GM12892 (cell line): Measurements from ENCODE around the gene ANKS1A.

Source experiments
- POLR2A ChIP-seq: IDR thresholded peaks from 2 replicates; pipeline ENCODE4 v1.6.1; 2011; ENCODE audit warnings: low read depth, low read length, control low read depth
- TAF1 ChIP-seq: IDR thresholded peaks from 2 replicates; pipeline ENCODE4 v1.6.1; 2011; ENCODE audit warnings: low read depth, mild to moderate bottlenecking, control low read depth, low read length, borderline replicate concordance

GRCh38 chr6:35073766-35074471, 184.9 kb downstream of the ANKS1A start:
- TF ChIP-seq TAF1 (no peak), POLR2A (no peak)
